Retina (tissue), 1 donor: Measurements from ENCODE around the gene NEK11.

Experiments used
- DNase-seq: peaks from one replicate; pipeline ENCODE4 v3.0.0-alpha.2; 2016

Gene NEK11, protein sequence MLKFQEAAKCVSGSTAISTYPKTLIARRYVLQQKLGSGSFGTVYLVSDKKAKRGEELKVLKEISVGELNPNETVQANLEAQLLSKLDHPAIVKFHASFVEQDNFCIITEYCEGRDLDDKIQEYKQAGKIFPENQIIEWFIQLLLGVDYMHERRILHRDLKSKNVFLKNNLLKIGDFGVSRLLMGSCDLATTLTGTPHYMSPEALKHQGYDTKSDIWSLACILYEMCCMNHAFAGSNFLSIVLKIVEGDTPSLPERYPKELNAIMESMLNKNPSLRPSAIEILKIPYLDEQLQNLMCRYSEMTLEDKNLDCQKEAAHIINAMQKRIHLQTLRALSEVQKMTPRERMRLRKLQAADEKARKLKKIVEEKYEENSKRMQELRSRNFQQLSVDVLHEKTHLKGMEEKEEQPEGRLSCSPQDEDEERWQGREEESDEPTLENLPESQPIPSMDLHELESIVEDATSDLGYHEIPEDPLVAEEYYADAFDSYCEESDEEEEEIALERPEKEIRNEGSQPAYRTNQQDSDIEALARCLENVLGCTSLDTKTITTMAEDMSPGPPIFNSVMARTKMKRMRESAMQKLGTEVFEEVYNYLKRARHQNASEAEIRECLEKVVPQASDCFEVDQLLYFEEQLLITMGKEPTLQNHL

DNA sequence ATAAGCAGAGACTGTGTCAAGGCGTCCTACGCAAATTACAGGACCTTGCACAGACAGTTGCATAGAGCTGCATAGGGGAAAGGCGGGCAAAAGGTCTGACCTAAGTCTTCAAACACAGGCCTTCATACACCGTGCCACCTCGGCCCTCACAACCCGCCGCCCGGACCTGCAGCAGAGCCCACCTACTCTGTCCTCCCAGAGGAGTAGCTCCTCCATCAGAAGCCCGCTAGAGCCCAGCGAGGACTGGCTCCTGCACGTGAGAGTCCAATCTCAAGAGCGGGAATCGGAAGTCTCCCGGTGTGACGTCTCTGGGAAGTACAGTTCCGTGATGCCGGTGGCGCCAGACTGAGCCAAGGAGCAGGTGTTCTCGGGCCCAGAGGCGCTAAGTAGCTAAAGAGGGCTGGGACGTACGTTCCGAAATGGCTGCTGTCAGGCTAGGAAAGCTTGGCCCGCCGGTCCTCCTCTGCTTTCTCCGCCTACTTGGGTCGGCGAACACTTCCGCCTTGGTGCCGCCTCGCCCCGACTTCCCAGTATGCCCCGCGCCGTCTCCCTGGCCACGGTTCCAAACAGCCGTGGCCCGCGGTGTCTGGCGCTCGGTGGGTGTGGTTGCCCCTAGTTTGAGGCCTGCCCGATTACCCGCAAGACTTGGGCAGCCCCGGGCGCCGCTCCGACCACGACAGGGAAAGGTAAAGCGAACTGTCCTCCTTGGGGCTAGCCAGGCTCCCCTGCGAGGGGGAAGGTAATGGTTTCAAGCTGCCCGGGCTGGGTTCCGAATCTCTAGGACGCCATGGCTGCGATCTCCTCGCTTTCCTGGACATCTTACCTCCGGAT, at the start of gene NEK11, which contains the start of gene ASTE1:
Gene NEK11 (plus strand): TSS at position 557 of the 831 bp plus-strand sequence. CDS start 2,832 bp downstream, outside the sequence.
Gene ASTE1 (minus strand): TSS at position 505 of the 831 bp plus-strand sequence. CDS start 1,519 bp downstream, outside the sequence.
- DNase-seq = peak; percentile 95

DNA sequence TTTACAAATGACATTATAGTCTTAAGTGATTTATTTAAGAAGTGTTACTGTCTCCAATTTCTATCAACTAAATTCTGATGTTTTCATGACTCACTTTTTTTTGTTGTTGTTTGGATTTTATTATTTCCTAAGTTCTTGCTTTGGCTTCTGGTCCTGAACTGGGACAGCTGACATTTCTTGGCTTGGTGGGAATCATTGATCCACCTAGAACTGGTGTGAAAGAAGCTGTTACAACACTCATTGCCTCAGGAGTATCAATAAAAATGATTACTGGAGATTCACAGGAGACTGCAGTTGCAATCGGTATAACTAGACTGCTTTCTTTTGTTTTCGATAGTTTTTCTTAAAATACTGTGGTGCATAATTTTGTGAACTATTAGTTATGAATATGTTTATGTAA, 47.6 kb upstream of the NEK11 start:
- no peak for DNase-seq

- DNase-seq = no peak
These were observed 45.2 kb upstream of the NEK11 start for GRCh38 chr3:130981469-130981868.

DNA sequence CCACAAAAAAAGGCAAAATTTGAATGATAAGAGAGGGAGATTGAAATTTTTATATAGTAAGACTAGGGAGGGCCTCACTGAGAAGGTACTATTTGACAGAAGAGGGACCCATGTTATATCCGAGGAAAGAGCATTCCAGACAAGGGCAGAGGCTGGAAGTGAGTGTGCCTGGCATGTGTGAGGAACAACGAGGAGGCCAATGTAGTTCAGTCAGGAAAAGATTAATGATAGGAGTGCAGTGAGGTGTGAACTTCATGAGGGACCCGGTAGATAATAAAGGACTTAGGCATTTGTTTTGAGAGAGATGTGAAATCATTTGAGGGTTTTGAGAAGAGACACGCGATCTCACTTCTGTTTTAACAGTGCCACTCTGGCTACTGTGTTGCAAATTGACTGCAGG, 36.4 kb upstream of the NEK11 start:
- no peak for DNase-seq

- no peak for DNase-seq
These were observed 35.6 kb upstream of the NEK11 start for GRCh38 chr3:130991126-130991525.

DNA sequence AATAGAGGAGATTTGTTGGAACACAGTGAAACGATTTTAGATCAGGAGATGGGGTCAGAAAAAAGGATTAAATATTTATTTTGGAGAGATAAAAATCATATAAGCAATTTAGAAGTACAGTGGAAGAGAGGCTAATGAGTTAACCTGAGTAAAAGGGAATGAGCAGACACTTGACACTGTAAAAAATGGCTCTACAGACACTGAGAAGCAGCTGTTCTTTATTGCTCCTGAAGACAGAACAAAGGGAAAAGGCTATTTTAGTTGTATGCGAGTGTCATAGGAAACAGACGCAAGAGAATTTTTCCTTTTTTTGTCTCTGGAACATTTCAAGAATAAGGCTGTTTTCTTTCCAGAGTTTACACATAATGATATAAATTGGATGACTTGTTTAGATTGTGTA, 34.3 kb upstream of the NEK11 start:
- no peak for DNase-seq

DNA sequence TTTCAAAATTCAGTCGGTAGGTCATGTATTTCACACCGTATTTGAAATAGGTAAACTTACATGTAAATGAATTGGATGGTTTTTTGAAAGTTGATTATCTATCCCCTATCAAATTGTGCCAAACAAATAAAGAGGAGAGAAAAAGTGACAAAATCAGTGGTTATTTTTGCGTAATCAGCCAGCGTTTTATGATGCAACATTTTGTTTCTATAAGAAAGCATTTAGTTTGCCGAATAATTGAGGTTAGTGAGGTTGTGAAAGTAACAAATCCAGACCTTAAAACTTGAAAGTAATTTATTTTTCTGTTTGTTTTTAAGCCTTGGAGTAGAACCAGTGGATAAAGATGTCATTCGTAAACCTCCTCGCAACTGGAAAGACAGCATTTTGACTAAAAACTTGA, 29.4 kb upstream of the NEK11 start:
- no peak for DNase-seq

DNA sequence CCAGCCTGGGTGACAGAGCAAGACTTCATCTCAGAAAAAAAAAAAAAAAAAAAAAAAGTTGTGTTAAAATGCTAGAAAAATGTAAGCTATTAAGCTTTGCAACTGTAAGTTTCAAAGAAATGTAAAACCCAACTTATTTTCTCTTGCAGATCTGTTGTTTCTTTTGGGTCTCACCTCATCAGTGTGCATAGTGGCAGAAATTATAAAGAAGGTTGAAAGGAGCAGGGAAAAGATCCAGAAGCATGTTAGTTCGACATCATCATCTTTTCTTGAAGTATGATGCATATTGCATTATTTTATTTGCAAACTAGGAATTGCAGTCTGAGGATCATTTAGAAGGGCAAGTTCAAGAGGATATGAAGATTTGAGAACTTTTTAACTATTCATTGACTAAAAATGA, 25.6 kb upstream of the NEK11 start:
- no peak for DNase-seq

GRCh38 chr3:131004603-131005002, 22.1 kb upstream of the NEK11 start:
- DNase-seq = no peak

DNA sequence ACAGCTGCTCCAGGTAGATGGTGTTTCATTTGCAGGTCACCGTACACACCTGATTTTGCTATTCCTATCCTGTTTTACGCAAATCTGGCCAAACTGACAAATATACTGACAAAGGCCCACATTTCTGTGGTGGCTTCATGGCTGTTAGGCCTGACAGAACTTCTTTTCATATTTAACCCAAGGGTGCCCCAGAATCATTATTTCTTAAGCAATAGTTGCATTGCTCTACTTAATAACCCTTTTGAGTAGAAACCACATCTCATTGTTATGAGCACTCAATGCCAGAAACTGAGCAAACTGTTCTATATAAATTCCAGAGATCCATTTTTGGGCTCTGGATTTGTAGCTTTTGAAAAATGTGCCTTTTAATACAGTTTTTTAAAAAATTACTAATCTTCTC, 19.4 kb upstream of the NEK11 start:
- no peak for DNase-seq

- DNase-seq = no peak
These were observed 18.9 kb upstream of the NEK11 start for GRCh38 chr3:131007782-131008181.

DNA sequence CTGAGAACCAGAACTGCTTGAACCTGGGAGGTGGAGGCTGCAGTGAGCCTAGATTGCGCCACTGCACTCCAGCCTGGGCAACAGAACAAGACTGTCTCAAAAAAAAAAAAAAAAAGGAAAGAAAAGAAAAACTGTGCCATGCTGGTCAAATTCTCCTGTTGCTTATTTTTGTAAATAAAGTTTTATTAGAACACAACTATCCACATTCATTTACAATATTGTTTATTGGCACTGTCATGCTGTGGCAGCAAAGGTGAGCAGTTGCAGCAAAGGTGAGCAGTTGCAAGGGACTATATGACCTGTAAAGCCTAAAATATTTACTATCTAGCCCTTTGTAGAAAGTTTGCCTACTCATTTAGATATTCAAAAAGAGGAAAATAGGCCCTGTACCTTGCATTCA, 18.4 kb upstream of the NEK11 start:
- DNase-seq = no peak

- DNase-seq = no peak
These were observed 17.0 kb upstream of the NEK11 start for GRCh38 chr3:131009698-131010097.

DNA sequence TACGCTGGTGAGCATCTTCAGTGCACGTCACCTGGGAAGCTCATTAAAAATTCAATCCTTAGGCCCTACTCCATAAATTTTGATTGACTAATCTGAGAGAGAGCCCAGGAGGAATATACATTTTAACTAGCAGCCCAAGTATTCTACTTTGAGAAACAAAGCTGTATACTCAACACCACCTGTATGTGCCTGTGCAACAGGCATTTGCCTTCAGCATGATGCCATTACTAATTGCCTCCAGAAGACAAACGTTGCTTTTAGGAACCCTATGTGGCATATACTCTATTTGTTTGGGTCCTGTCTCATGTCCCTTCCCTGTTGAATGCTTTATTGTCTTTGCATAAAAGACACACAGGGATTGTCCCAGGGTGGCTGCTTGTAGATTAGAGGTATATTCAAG, 7.7 kb upstream of the NEK11 start:
- no peak for DNase-seq

DNA sequence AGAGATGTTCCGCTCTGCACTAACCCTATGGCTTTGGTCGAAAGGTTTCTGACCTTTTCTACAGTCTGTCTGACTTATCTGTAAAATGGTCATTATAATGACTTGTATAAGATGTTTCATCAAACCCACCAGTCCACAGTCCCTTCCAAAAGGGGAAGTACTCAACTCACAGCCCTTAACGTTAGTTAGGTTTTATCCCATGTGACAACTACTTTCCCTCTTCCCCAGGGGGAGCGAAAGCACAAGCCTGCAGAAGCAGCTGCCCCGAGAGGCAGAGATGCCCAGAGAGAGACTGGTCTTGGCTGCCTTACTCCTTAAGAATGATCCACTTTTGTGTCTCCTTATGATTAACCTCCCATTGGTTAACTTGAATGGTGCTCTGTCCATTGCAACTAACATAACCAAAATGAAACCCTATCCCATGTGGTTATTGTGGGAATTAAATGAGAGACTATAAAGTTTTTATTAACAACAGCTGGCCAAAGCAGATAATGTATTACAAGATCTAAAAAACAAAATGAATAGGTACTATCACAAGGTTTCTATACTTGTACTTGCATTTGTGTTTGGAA, 6.5 kb upstream of the NEK11 start:
- DNase-seq = no peak

DNA sequence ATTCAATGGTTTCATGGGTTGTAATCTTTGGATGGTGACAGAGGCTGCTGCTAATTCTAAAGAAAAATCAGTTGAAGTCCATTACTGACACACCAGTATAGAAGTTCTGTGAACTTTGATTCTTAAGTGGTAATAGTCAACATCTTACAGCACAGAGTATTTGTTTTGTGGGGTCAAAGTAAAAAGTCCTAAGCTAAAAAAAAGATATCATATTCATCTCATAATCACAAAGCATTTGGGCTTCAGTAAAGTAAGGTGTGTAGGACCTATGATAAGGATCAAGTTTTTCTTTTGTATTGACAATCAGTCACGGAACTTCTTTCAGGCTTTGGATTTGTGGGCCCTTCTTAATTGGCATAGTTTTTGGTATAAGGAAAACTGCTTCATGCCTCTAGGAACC, 1.1 kb upstream of the NEK11 start:
- DNase-seq = no peak

GRCh38 chr3:131028844-131029243, 2.2 kb downstream of the NEK11 start:
- no peak for DNase-seq

DNA sequence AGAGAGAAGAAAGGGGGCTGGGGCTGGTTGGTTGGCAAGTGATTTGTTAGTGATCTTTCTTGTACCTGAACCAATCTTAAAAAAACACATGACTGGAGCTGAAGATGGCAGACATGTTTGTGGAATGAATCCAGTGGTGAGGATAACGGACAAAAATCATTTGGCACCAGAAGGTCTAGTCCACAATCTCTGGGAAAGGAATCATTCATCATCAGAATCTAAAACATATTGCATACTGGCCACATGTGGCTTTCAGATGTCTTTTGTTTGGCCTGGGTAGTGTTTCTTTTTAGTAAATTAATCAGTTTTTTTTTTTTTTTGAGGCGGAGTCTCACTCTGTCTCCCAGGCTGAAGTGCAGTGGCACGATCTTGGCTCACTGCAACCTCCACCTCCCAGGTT, 5.0 kb downstream of the NEK11 start:
- DNase-seq = no peak

DNA sequence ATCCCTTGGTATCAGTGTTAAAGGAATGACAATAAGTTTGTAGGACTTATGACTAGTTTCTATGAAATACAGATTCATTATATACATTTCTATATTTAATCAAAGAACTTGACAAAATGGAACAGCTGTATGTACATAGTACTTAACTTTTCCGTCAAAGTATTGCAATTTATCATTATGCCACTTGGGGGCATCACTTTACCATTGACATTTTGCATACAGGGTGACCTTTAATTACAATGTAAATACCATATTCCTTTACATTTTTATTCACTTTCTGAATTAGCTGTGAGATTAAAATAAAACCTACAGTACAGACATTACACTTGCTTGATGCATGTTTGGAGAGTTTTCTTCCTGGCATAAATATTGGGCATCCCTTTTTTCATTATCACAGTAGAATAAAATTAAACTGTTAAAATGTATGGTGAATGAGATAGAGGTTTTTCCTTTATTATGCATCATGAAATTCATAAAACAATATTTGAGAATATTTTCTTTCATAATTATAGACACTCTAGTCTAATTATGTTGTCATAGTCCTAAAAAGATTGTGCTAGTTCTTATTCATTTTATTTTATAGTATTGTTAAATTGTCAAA, 6.9 kb downstream of the NEK11 start:
- no peak for DNase-seq

- no peak for DNase-seq
These were observed 9.6 kb downstream of the NEK11 start for GRCh38 chr3:131036200-131036816.

DNA sequence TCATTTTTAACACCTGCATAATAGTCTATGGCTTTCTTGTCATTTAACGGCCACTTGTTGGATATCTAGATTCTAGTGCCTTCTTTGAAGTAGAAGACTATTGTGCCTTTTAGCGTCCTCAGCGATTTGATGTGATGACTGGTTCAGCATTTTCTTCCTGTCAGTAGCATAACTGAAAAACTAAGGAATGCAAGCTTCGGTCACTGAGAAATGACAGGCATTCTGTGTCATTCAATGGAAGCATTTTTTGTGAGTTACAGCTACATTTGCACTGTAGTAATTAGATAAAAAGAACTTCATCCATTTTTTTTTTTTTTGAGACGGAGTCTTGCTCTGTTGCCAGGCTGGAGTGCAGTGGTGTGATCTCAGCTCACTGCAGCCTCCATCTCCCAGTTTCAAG, 10.3 kb downstream of the NEK11 start:
- DNase-seq = no peak

- no peak for DNase-seq
These were observed 11.6 kb downstream of the NEK11 start for GRCh38 chr3:131038326-131038725.
